HEK293 (cell line): Measurements from ENCODE around the gene SORCS3.

Experiments
- CTCF ChIA-PET: fragments of 350-600 bp; formaldehyde crosslinking; extraction: SDS; loops from one replicate; lab custom pipeline; 2021; ENCODE audit warnings: antibody characterized with exemption; lab: Yijun Ruan, JAX
- POLR2A ChIA-PET: fragments of 300-600 bp; formaldehyde crosslinking; extraction: SDS; loops from one replicate; lab custom pipeline; 2020; ENCODE audit warnings: antibody characterized with exemption, inconsistent platforms; lab: Yijun Ruan, JAX
- H3K27ac ChIP-seq: fragments of 200-500 bp; sonication (Bioruptor generic); 2 replicates; pipeline ENCODE4 v1.5.1; 2014; ENCODE audit warnings: low read depth, low read length, control low read depth, inconsistent platforms; ENCODE audit errors: extremely low read depth
- H3K36me3 ChIP-seq, 2 experiments: fragments of 200-500 bp in 1 of 2; sonication (Bioruptor generic) in 1 of 2; 1 replicate in 1 of 2; 2 replicates in 1 of 2; pipeline ENCODE4 v1.5.1; 2014 to 2017; ENCODE audit warnings: inconsistent platforms in 2 of 2, low read length in 2 of 2; ENCODE audit not compliant: control insufficient read depth in 2 of 2, insufficient read depth in 1 of 2
- H3K4me1 ChIP-seq: fragments of 200-500 bp; sonication (Bioruptor generic); 2 replicates; pipeline ENCODE4 v1.5.1; 2014; ENCODE audit warnings: mild to moderate bottlenecking, low read length, inconsistent platforms; ENCODE audit not compliant: control insufficient read depth, insufficient read depth
- H3K4me3 ChIP-seq: 2 replicates; pipeline ENCODE4 v1.5.1; 2011; ENCODE audit warnings: low read depth, mild to moderate bottlenecking, control low read depth, low read length, moderate library complexity
- H3K9me3 ChIP-seq: fragments of 200-500 bp; sonication (Bioruptor generic); 2 replicates; pipeline ENCODE4 v1.5.1; 2014; ENCODE audit warnings: low read depth, low read length, inconsistent platforms; ENCODE audit not compliant: control insufficient read depth, insufficient read depth
- SCRT2 ChIP-seq: fragments of 450-650 bp; formaldehyde crosslinking; IDR thresholded peaks from 2 replicates; pipeline ENCODE4 v1.5.1; 2016; ENCODE audit warnings: missing biosample characterization, missing genetic modification characterization
- SP3 ChIP-seq: fragments of 450-650 bp; formaldehyde crosslinking; IDR thresholded peaks from 2 replicates; pipeline ENCODE4 v1.5.1; 2016; ENCODE audit warnings: missing biosample characterization, missing genetic modification characterization
- SP7 ChIP-seq: fragments of 450-650 bp; formaldehyde crosslinking; IDR thresholded peaks from 2 replicates; pipeline ENCODE4 v1.5.1; 2016; ENCODE audit warnings: missing biosample characterization, missing genetic modification characterization
- ZBTB21 ChIP-seq: fragments of 450-650 bp; formaldehyde crosslinking; IDR thresholded peaks from 2 replicates; pipeline ENCODE4 v1.5.1; 2017; ENCODE audit warnings: missing biosample characterization, missing genetic modification characterization
- ZNF202 ChIP-seq: fragments of 450-650 bp; formaldehyde crosslinking; IDR thresholded peaks from 2 replicates; pipeline ENCODE4 v1.5.1; 2016; ENCODE audit warnings: missing biosample characterization, missing genetic modification characterization, borderline replicate concordance
- ZNF211 ChIP-seq: fragments of 450-650 bp; formaldehyde crosslinking; IDR thresholded peaks from 2 replicates; pipeline ENCODE4 v1.5.1; 2016; ENCODE audit warnings: low read depth, missing biosample characterization, missing genetic modification characterization
- ZNF239 ChIP-seq: fragments of 450-650 bp; formaldehyde crosslinking; IDR thresholded peaks from 2 replicates; pipeline ENCODE4 v1.5.1; 2016; ENCODE audit warnings: missing biosample characterization, missing genetic modification characterization
- ZNF311 ChIP-seq: fragments of 450-650 bp; formaldehyde crosslinking; IDR thresholded peaks from 2 replicates; pipeline ENCODE4 v1.5.1; 2017; ENCODE audit warnings: missing biosample characterization, missing genetic modification characterization, borderline replicate concordance
- ZNF341 ChIP-seq: fragments of 450-650 bp; formaldehyde crosslinking; IDR thresholded peaks from 2 replicates; pipeline ENCODE4; 2016; ENCODE audit warnings: low read depth, missing biosample characterization, missing genetic modification characterization
- ZNF366 ChIP-seq: fragments of 450-650 bp; formaldehyde crosslinking; conservative IDR thresholded peaks from 2 replicates; pipeline ENCODE4 v1.5.1; 2016; ENCODE audit warnings: missing biosample characterization, missing genetic modification characterization
- ZNF404 ChIP-seq: fragments of 450-650 bp; formaldehyde crosslinking; IDR thresholded peaks from 2 replicates; pipeline ENCODE4 v1.5.1; 2017; ENCODE audit warnings: missing biosample characterization, missing genetic modification characterization
- ZNF433 ChIP-seq: fragments of 450-650 bp; formaldehyde crosslinking; IDR thresholded peaks from 2 replicates; pipeline ENCODE4 v1.5.1; 2016; ENCODE audit warnings: missing biosample characterization, missing genetic modification characterization, low read depth
- ZNF544 ChIP-seq: fragments of 450-650 bp; formaldehyde crosslinking; IDR thresholded peaks from 2 replicates; pipeline ENCODE4 v1.5.0; 2017; ENCODE audit warnings: missing biosample characterization, missing genetic modification characterization
- ZNF558 ChIP-seq: fragments of 450-650 bp; formaldehyde crosslinking; IDR thresholded peaks from 2 replicates; pipeline ENCODE4 v1.5.1; 2016; ENCODE audit warnings: missing biosample characterization, missing genetic modification characterization
- ZNF596 ChIP-seq: fragments of 450-650 bp; IDR thresholded peaks from 2 replicates; pipeline ENCODE4 v1.5.0; 2018; ENCODE audit warnings: missing biosample characterization, mild to moderate bottlenecking, missing genetic modification characterization, moderate library complexity
- ZNF629 ChIP-seq: fragments of 450-650 bp; formaldehyde crosslinking; IDR thresholded peaks from 2 replicates; pipeline ENCODE4 v1.5.1; 2017; ENCODE audit warnings: missing biosample characterization, missing genetic modification characterization
- ZNF747 ChIP-seq: fragments of 450-650 bp; formaldehyde crosslinking; IDR thresholded peaks from 2 replicates; pipeline ENCODE4 v1.5.1; 2016; ENCODE audit warnings: missing biosample characterization, missing genetic modification characterization
- TF ChIP-seq, protein P1 (sequence below): fragments of 450-650 bp; formaldehyde crosslinking; IDR thresholded peaks from 2 replicates; pipeline ENCODE4 v1.5.1; 2016; ENCODE audit warnings: missing biosample characterization, missing genetic modification characterization
- TF ChIP-seq, protein P2 (sequence below): fragments of 450-650 bp; formaldehyde crosslinking; optimal IDR thresholded peaks from 2 replicates; pipeline ENCODE3; 2016; ENCODE audit warnings: missing biosample characterization, mild to moderate bottlenecking, missing genetic modification characterization
- TF ChIP-seq, protein P3 (sequence below): fragments of 450-650 bp; formaldehyde crosslinking; IDR thresholded peaks from 2 replicates; pipeline ENCODE4 v1.5.1; 2016; ENCODE audit warnings: missing biosample characterization, missing genetic modification characterization, borderline replicate concordance
- TF ChIP-seq, protein P4 (sequence below): fragments of 450-650 bp; formaldehyde crosslinking; IDR thresholded peaks from 2 replicates; pipeline ENCODE4 v1.5.1; 2016; ENCODE audit warnings: missing biosample characterization, missing genetic modification characterization, low read depth
- TF ChIP-seq, protein P5 (sequence below): fragments of 450-650 bp; formaldehyde crosslinking; IDR thresholded peaks from 2 replicates; pipeline ENCODE4 v1.5.1; 2016; ENCODE audit warnings: missing biosample characterization, missing genetic modification characterization

Gene SORCS3

DNA sequence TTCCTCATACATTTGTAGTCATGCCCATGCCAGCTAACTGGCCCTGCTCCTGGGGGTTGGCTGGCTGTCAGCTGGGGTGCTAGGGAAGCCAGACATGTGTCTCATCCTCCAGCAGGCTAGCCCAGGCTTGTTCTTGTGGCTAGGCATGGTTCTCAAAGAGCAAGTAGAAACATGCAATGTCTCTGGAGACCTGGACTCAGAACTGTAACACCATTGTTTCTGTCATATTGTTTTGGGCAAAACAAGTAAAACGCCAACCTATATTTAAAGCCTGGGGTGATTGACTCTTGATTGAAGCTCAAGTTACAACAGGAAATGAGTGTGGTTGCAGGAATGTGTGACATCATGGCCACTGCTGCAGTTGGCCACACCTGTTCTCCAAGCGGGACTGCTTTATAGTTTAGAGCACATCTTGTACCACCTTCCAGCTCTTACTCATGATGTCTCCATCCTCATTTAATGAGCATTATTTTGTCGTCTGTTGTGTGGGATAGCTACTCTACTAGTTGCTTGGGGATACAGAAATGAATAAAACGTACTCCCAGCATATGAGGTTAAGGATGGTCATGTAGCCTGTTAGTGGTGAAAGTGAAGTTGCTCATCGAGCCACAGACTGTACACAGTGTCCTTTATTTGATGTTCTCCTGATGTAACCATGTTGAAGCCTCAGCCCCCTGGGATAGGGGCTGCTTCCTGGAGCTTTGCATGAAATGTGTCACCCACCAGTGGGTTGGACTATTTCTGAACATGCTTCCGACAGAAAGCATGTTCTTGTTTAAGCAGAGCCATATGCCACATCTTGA lies 168.4 kb downstream of the SORCS3 start:
- CTCF ChIA-PET = no interaction called here
- TF ChIP-seq ZNF239 (tag by site-specific recombination) (no peak), ZNF366 (tag by site-specific recombination) (peak; percentile 65), SCRT2 (peak; percentile 48), ZNF629 (tag by site-specific recombination) (peak; percentile 52; the same call in 1 of the 2 replicates), SP3 (tag by site-specific recombination) (peak; percentile 37), ZNF311 (tag by site-specific recombination) (no peak), SP7 (tag by site-specific recombination) (peak; percentile 85), ZNF404 (no peak), ZNF433 (tag by site-specific recombination) (no peak), ZNF596 (tag by site-specific recombination) (no peak), ZNF558 (tag by site-specific recombination) (no peak), ZBTB21 (tag by site-specific recombination) (peak; percentile 79), ZNF544 (tag by site-specific recombination) (no peak), ZNF341 (no peak), ZNF211 (tag by site-specific recombination) (no peak), ZNF747 (no peak), ZNF202 (no peak)
- TF ChIP-seq, protein P1, sequence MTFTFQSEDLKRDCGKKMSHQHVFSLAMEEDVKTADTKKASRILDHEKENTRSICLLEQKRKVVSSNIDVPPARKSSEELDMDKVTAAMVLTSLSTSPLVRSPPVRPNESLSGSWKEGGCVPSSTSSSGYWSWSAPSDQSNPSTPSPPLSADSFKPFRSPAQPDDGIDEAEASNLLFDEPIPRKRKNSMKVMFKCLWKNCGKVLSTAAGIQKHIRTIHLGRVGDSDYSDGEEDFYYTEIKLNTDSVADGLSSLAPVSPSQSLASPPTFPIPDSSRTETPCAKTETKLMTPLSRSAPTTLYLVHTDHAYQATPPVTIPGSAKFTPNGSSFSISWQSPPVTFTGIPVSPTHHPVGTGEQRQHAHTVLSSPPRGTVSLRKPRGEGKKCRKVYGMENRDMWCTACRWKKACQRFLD = no peak
- TF ChIP-seq, protein P2, sequence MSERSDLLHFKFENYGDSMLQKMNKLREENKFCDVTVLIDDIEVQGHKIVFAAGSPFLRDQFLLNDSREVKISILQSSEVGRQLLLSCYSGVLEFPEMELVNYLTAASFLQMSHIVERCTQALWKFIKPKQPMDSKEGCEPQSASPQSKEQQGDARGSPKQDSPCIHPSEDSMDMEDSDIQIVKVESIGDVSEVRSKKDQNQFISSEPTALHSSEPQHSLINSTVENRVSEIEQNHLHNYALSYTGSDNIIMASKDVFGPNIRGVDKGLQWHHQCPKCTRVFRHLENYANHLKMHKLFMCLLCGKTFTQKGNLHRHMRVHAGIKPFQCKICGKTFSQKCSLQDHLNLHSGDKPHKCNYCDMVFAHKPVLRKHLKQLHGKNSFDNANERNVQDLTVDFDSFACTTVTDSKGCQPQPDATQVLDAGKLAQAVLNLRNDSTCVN (tag by site-specific recombination) = no peak
- TF ChIP-seq, protein P3, sequence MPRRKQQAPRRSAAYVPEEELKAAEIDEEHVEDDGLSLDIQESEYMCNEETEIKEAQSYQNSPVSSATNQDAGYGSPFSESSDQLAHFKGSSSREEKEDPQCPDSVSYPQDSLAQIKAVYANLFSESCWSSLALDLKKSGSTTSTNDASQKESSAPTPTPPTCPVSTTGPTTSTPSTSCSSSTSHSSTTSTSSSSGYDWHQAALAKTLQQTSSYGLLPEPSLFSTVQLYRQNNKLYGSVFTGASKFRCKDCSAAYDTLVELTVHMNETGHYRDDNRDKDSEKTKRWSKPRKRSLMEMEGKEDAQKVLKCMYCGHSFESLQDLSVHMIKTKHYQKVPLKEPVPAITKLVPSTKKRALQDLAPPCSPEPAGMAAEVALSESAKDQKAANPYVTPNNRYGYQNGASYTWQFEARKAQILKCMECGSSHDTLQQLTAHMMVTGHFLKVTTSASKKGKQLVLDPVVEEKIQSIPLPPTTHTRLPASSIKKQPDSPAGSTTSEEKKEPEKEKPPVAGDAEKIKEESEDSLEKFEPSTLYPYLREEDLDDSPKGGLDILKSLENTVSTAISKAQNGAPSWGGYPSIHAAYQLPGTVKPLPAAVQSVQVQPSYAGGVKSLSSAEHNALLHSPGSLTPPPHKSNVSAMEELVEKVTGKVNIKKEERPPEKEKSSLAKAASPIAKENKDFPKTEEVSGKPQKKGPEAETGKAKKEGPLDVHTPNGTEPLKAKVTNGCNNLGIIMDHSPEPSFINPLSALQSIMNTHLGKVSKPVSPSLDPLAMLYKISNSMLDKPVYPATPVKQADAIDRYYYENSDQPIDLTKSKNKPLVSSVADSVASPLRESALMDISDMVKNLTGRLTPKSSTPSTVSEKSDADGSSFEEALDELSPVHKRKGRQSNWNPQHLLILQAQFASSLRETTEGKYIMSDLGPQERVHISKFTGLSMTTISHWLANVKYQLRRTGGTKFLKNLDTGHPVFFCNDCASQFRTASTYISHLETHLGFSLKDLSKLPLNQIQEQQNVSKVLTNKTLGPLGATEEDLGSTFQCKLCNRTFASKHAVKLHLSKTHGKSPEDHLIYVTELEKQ (tag by site-specific recombination) = no peak
- TF ChIP-seq, protein P4, sequence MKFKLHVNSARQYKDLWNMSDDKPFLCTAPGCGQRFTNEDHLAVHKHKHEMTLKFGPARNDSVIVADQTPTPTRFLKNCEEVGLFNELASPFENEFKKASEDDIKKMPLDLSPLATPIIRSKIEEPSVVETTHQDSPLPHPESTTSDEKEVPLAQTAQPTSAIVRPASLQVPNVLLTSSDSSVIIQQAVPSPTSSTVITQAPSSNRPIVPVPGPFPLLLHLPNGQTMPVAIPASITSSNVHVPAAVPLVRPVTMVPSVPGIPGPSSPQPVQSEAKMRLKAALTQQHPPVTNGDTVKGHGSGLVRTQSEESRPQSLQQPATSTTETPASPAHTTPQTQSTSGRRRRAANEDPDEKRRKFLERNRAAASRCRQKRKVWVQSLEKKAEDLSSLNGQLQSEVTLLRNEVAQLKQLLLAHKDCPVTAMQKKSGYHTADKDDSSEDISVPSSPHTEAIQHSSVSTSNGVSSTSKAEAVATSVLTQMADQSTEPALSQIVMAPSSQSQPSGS (tag by site-specific recombination) = 0 out of 2 replicates have a peak, but pooled peaks have one; percentile 8
- TF ChIP-seq, protein P5, sequence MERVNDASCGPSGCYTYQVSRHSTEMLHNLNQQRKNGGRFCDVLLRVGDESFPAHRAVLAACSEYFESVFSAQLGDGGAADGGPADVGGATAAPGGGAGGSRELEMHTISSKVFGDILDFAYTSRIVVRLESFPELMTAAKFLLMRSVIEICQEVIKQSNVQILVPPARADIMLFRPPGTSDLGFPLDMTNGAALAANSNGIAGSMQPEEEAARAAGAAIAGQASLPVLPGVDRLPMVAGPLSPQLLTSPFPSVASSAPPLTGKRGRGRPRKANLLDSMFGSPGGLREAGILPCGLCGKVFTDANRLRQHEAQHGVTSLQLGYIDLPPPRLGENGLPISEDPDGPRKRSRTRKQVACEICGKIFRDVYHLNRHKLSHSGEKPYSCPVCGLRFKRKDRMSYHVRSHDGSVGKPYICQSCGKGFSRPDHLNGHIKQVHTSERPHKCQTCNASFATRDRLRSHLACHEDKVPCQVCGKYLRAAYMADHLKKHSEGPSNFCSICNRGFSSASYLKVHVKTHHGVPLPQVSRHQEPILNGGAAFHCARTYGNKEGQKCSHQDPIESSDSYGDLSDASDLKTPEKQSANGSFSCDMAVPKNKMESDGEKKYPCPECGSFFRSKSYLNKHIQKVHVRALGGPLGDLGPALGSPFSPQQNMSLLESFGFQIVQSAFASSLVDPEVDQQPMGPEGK (tag by site-specific recombination) = no peak
- Histone ChIP-seq H3K4me1 (no peaks in the 10 kb centered on the region), H3K36me3 (no peaks in the 10 kb centered on the region), H3K4me3 (no peak overlapping the region), H3K9me3 (no peaks in the 10 kb centered on the region), H3K27ac (no peak overlapping the region)
- POLR2A ChIA-PET = no interaction called here
